ENCODE results near the gene LCA5L.

The LCA5L gene

DNA sequence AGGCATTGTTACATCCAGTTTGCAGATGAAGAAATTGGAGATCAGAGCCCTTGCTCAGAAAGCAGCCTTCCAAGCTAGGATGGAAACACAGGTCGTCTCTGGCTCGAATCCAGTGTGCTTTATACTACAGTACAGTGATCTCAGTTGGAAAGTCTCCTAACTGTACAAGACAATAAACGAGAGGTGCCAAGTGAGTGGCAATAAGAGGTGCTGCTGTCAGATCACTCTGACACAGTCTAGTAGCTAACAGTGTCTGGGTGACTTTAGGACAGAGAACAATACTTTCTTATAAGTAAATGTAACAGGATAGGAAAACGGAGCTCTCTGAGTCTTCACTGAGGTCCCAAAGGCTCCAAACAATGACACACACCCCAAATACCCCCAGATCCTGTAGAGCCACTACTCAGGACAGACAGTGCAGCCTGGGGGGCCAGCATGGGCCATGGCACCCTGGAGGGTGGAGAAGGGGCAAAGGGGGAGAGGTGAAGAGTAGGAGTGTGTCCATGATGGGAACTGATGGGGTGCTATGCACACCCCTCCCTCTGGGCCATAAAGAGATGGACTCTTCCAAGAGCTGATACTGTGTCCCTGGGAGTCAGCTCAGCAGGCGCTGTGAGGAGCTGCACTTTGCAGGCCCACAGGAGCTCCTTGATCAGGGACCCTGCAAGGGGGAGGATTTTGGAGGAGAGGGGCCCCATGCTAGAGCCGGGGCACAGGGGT, 9.5 kb upstream of the LCA5L start:
- in situ Hi-C loops (cut with HindIII; ENCODE audit: low pct_ligation_motif_present, low sequenced_read_pairs), result no loop called here
- no peak for DNase-seq
- Histone ChIP-seq H3K36me3 (replicated peaks) (no peaks in the 10 kb centered on the region), H3K27me3 (replicated peaks) (no peaks in the 10 kb centered on the region), H3K27ac (no peak overlapping the region), H3K4me3 (ENCODE audit: low read depth, low read length) (no peak overlapping the region)
- TF ChIP-seq, protein P1, sequence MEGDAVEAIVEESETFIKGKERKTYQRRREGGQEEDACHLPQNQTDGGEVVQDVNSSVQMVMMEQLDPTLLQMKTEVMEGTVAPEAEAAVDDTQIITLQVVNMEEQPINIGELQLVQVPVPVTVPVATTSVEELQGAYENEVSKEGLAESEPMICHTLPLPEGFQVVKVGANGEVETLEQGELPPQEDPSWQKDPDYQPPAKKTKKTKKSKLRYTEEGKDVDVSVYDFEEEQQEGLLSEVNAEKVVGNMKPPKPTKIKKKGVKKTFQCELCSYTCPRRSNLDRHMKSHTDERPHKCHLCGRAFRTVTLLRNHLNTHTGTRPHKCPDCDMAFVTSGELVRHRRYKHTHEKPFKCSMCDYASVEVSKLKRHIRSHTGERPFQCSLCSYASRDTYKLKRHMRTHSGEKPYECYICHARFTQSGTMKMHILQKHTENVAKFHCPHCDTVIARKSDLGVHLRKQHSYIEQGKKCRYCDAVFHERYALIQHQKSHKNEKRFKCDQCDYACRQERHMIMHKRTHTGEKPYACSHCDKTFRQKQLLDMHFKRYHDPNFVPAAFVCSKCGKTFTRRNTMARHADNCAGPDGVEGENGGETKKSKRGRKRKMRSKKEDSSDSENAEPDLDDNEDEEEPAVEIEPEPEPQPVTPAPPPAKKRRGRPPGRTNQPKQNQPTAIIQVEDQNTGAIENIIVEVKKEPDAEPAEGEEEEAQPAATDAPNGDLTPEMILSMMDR (IDR thresholded peaks at IDR 0.05; ENCODE audit: low read depth, low read length, missing control alignments), result no peak

DNA sequence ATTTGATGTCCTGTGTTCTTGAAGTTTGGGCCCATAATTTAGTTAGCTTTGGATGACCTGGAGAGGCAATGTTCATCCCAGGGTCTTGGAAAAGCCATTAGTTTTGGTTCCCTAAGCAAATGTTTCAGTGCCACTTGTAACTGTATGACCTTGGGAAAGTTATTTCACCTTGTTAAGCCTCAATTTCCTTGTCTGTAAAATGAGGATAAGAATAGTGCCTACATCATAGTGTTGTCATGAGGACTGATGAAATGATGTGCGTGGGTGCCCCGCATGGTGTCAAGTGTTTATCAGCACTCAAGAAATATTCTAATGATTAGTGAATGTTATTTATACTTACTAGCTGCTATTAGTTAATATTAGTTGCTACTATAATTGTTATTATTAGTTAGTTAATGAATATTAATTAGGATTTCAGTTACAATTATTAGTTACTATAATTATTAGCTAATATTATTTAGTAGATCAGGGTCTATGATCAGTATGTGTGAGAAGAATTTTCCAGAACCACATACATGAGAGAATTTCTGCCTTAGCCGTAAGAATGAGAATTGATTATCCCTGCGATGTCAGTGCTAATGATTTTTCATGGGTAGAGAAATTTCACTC, 8.1 kb upstream of the LCA5L start:
- in situ Hi-C loops (cut with HindIII; ENCODE audit: low pct_ligation_motif_present, low sequenced_read_pairs), result no loop called here
- TF ChIP-seq, protein P1 (IDR thresholded peaks at IDR 0.05; ENCODE audit: low read depth, low read length, missing control alignments), result no peak
- no peak for DNase-seq
- H3K4me3 ChIP-seq (ENCODE audit: low read depth, low read length), result no peak overlapping the region
- H3K27me3 ChIP-seq (replicated peaks), result no peaks in the 10 kb centered on the region
- no peaks in the 10 kb centered on the region for H3K36me3 ChIP-seq (replicated peaks)
- no peak overlapping the region for H3K27ac ChIP-seq

DNA sequence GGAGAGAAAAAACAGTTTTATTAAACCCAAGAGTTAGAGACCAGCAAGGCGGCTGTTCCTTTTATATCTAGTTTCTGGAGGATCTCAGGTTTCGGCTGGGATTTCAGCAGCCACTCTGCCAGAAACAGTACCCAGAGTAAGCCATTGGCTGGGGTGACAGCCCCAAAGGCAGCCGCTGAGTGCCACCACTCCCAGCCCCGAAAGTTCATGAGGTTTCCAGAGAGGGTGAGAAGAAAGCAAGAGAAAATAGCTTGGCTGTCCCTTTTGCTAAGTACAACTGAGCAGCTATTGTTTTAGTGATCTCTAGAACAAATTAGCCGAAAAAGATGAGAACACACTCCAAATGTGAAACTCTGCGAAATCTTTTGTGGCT, 7.4 kb upstream of the LCA5L start:
- Histone ChIP-seq H3K27ac (no peak overlapping the region), H3K4me3 (ENCODE audit: low read depth, low read length) (no peak overlapping the region), H3K36me3 (replicated peaks) (no peaks in the 10 kb centered on the region), H3K27me3 (replicated peaks) (no peaks in the 10 kb centered on the region)
- in situ Hi-C loops (cut with HindIII; ENCODE audit: low pct_ligation_motif_present, low sequenced_read_pairs), result no loop called here
- TF ChIP-seq, protein P1 (IDR thresholded peaks at IDR 0.05; ENCODE audit: low read depth, low read length, missing control alignments), result no peak
- no peak for DNase-seq

DNA sequence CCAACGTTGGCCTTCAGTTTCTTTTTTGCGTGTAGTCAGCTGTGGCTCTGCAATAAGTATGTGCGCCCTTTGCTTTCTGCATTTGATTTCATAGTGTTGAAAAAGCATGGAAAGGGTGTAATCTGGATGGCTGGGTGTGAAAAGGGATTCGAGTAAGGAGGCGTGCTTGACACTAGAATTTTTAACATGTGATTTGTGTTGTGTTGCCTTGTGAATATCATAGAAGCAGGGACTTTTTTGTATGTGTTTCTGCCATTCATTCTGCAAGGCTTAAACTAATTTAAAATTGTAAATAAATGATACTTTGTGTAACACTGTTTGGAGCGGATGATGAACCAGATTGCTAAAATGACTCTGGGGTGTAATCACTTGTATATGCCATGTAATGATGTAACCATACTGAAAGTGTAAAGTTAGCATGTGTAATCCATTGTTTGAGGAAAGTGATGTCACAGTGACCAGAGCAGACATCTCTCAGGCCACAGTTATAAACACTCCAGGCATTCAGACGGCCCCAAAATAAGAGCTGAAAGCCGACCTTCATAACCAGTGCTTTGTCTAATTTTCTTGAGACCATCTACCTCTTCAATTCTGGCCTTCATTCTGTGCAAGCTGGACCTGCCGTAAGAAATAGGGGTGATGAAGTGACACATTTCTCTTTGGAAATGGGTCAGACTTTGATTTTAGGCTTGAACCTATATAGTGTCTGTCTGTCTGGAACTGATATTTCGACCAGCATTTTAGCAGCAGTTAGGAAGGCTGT, 6.8 kb upstream of the LCA5L start:
- no peak overlapping the region for H3K4me3 ChIP-seq (ENCODE audit: low read depth, low read length)
- no peak for DNase-seq
- no peaks in the 10 kb centered on the region for H3K36me3 ChIP-seq (replicated peaks)
- H3K27me3 ChIP-seq (replicated peaks), result no peaks in the 10 kb centered on the region
- H3K27ac ChIP-seq, result no peak overlapping the region
- in situ Hi-C loops (cut with HindIII; ENCODE audit: low pct_ligation_motif_present, low sequenced_read_pairs), result no loop called here
- TF ChIP-seq, protein P1 (IDR thresholded peaks at IDR 0.05; ENCODE audit: low read depth, low read length, missing control alignments), result no peak

DNA sequence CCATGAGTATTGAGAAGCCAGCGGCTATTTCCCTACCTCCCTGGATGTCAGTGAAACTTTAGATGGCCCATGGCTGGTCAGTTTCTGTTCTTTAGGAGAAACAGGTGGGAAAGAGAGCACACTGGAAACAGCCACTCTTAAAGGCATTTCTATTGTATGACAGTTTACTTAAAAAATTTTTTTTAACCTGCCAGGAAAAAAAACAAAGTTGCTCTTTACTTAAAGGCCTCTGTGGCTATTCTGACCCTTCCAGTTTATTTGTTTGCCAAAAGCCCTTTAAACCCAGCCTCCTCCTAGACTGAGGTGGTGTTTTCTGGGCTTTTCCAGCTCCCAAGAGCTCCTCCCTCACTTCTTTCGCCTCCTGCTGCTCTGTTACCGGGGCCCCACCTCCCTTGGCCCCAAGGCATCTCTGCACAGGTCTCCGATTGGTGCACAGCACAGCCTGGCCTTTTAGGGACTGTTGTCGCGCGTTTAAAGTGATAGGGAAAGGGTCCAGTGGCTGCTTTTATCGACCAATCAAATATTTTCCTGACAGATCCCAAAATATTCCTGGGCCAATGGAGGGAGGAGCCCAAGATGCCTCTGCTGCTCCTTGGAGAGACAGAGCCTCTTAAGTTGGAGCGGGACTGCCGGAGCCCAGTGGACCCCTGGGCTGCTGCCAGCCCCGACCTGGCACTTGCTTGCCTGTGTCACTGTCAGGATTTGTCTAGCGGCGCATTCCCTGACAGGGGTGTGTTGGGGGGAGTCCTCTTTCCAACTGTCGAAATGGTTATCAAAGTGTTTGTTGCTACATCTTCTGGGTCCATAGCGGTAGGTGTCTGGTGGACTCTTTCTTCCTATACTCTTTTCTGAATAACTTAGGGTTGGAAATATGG, 6.0 kb upstream of the LCA5L start, which contains the start of gene SH3BGR:
TSS of gene SH3BGR (plus strand) at position 639 of the 875 bp plus-strand sequence. CDS start at position 766, 127 bp downstream.
- no peaks in the 10 kb centered on the region for H3K27me3 ChIP-seq (replicated peaks)
- in situ Hi-C loops (cut with HindIII; ENCODE audit: low pct_ligation_motif_present, low sequenced_read_pairs), result no loop called here
- H3K27ac ChIP-seq, result no peak within 1 kb of the TSS
- no peak within 1 kb of the TSS for H3K4me3 ChIP-seq (ENCODE audit: low read depth, low read length)
- no peak for DNase-seq
- TF ChIP-seq, protein P1 (IDR thresholded peaks at IDR 0.05; ENCODE audit: low read depth, low read length, missing control alignments), result no peak
- H3K36me3 ChIP-seq (replicated peaks), result no peaks in the 10 kb centered on the region

Data from brain microvascular endothelial cell (primary cell).